K562 (cell line): ENCODE measurements around the gene ANP32B. TPM values are rescaled to one million over a fixed set of nuclear protein-coding genes. Genes with fewer than 3 reads are reported as not detected.

Experiments used
- BRF2 ChIP-seq: IDR thresholded peaks from 3 replicates; pipeline ENCODE4 v1.6.1; 2011; ENCODE audit warnings: borderline replicate concordance, mild to moderate bottlenecking; ENCODE audit not compliant: insufficient read length, insufficient read depth
- CGGBP1 ChIP-seq: fragments of 250-450 bp; sonication (Bioruptor Pico); IDR thresholded peaks from 2 replicates; pipeline ENCODE4 v1.9.0; 2021; ENCODE audit warnings: mild to moderate bottlenecking
- DDX20 ChIP-seq: fragments of 450-650 bp; IDR thresholded peaks from 2 replicates; pipeline ENCODE4 v1.6.1; 2016; ENCODE audit warnings: missing genetic modification characterization, low read depth, mild to moderate bottlenecking, missing compliant biosample characterization, moderate library complexity
- DNMT1 ChIP-seq: fragments of 450-650 bp; IDR thresholded peaks from 2 replicates; pipeline ENCODE4 v1.6.1; 2016; ENCODE audit warnings: antibody characterized with exemption, mild to moderate bottlenecking
- MBD1 ChIP-seq: fragments of 250-450 bp; sonication (Bioruptor Pico); IDR thresholded peaks from 2 replicates; pipeline ENCODE4 v1.8.0; 2022; ENCODE audit warnings: inconsistent platforms
- PCBP1 ChIP-seq: fragments of 200-400 bp; formaldehyde crosslinking; IDR thresholded peaks from 2 replicates; pipeline ENCODE4 v1.6.1; 2018; ENCODE audit warnings: mild to moderate bottlenecking, low read depth, low read length; ENCODE audit not compliant: poor library complexity, severe bottlenecking
- PREB ChIP-seq: sonication (generic); formaldehyde crosslinking; IDR thresholded peaks from 2 replicates; pipeline ENCODE4 v1.8.1; 2023; ENCODE audit warnings: mild to moderate bottlenecking, missing genetic modification reagents
- SLC30A9 ChIP-seq: fragments of 250-450 bp; sonication (Bioruptor Pico); IDR thresholded peaks from 2 replicates; pipeline ENCODE4 v1.8.0; 2022; ENCODE audit warnings: mild to moderate bottlenecking, moderate library complexity
- SMARCB1 ChIP-seq: IDR thresholded peaks from 2 replicates; pipeline ENCODE4 v1.6.1; 2011; ENCODE audit warnings: improper control_type of control experiment, low read depth; ENCODE audit not compliant: insufficient read length
- TAF1 ChIP-seq: IDR thresholded peaks from 2 replicates; pipeline ENCODE4 v1.6.1; 2011; ENCODE audit warnings: mild to moderate bottlenecking, low read length, moderate library complexity; ENCODE audit not compliant: insufficient read depth, control insufficient read depth, severe bottlenecking; ENCODE audit errors: extremely low read depth
- TCF7 ChIP-seq: sonication (generic); IDR thresholded peaks from 2 replicates; pipeline ENCODE4 v1.6.1; 2016; ENCODE audit warnings: antibody characterized with exemption, borderline replicate concordance
- TEAD1 ChIP-seq, 2 experiments: fragments of 450-650 bp in 1 of 2; sonication (generic) in 1 of 2; formaldehyde crosslinking; IDR thresholded peaks; 2 replicates each; pipeline versions ENCODE4 v1.4.0 to v1.8.0; 2020 to 2022; ENCODE audit warnings: mild to moderate bottlenecking in 2 of 2, missing genetic modification reagents in 1 of 2
- THAP12 ChIP-seq: fragments of 250-450 bp; sonication (Bioruptor Pico); IDR thresholded peaks from 2 replicates; pipeline ENCODE4 v1.9.0; 2021; ENCODE audit warnings: mild to moderate bottlenecking, inconsistent platforms
- polyA plus RNA-seq, 8 experiments: library from polyadenylated mRNA; depleted of rRNA in 4 of 8; stranded (reverse) in 5 of 8; unstranded in 3 of 8; fragments of >200 nt; fragmentation: Nextera tagmentation in 2 of 8; fragmentation: Illumina TruSeq in 1 of 8; extraction: Ambion mirVana in 2 of 8; extraction: Trizol in 1 of 8; gene quantifications; 2 replicates each; pipeline versions ENCODE4 v1.2.1 to v1.2.3, GENCODE V29; 2011 to 2014; ENCODE audit warnings: inconsistent platforms in 1 of 8, missing spikeins in 1 of 8
- total RNA-seq, 7 experiments: library from RNA; depleted of rRNA in 6 of 7; stranded (reverse); fragments of >200 nt in 6 of 7; fragmentation: Illumina TruSeq in 2 of 7; extraction: Trizol in 2 of 7; gene quantifications; 2 replicates each; pipeline versions ENCODE4 v1.2.1 to v1.2.3, GENCODE V29; 2011 to 2021; ENCODE audit warnings: low replicate concordance in 1 of 7
- TF ChIP-seq, protein P1 (sequence below): sonication (generic); formaldehyde crosslinking; IDR thresholded peaks from 2 replicates; pipeline ENCODE4 v1.8.0; 2022; ENCODE audit warnings: missing genetic modification reagents, mild to moderate bottlenecking, borderline replicate concordance
- TF ChIP-seq, protein P2 (sequence below): fragments of 250-450 bp; sonication (Bioruptor Pico); IDR thresholded peaks from 2 replicates; pipeline ENCODE4 v1.4.0; 2020; ENCODE audit warnings: mild to moderate bottlenecking, moderate library complexity, borderline replicate concordance

ANP32B gene
- total and polyA plus RNA-seq, 9 of the 15 experiments (the other 6 are each of a cell fraction or from before 2014, with no cell fraction given): 68.9 to 815 (median 141) TPM

- TF ChIP-seq THAP12 (no peak), TEAD1 (CRISPR knock-in tag; IDR thresholded peaks at IDR 0.05) (peak in 1 of 2 experiments; percentile 92; a peak in 2 of 4 replicates), TCF7 (no peak), DNMT1 (no peak), SMARCB1 (no peak), BRF2 (no peak), SLC30A9 (CRISPR knock-in tag) (no peak), PREB (CRISPR knock-in tag) (no peak), DDX20 (peak; percentile 95), PCBP1 (no peak), MBD1 (0 out of 2 replicates have a peak, but pooled peaks have one; percentile 26), TAF1 (no peak), CGGBP1 (CRISPR knock-in tag) (no peak)
- TF ChIP-seq, protein P1, sequence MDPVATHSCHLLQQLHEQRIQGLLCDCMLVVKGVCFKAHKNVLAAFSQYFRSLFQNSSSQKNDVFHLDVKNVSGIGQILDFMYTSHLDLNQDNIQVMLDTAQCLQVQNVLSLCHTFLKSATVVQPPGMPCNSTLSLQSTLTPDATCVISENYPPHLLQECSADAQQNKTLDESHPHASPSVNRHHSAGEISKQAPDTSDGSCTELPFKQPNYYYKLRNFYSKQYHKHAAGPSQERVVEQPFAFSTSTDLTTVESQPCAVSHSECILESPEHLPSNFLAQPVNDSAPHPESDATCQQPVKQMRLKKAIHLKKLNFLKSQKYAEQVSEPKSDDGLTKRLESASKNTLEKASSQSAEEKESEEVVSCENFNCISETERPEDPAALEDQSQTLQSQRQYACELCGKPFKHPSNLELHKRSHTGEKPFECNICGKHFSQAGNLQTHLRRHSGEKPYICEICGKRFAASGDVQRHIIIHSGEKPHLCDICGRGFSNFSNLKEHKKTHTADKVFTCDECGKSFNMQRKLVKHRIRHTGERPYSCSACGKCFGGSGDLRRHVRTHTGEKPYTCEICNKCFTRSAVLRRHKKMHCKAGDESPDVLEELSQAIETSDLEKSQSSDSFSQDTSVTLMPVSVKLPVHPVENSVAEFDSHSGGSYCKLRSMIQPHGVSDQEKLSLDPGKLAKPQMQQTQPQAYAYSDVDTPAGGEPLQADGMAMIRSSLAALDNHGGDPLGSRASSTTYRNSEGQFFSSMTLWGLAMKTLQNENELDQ (CRISPR knock-in tag): no peak
- TF ChIP-seq, protein P2, sequence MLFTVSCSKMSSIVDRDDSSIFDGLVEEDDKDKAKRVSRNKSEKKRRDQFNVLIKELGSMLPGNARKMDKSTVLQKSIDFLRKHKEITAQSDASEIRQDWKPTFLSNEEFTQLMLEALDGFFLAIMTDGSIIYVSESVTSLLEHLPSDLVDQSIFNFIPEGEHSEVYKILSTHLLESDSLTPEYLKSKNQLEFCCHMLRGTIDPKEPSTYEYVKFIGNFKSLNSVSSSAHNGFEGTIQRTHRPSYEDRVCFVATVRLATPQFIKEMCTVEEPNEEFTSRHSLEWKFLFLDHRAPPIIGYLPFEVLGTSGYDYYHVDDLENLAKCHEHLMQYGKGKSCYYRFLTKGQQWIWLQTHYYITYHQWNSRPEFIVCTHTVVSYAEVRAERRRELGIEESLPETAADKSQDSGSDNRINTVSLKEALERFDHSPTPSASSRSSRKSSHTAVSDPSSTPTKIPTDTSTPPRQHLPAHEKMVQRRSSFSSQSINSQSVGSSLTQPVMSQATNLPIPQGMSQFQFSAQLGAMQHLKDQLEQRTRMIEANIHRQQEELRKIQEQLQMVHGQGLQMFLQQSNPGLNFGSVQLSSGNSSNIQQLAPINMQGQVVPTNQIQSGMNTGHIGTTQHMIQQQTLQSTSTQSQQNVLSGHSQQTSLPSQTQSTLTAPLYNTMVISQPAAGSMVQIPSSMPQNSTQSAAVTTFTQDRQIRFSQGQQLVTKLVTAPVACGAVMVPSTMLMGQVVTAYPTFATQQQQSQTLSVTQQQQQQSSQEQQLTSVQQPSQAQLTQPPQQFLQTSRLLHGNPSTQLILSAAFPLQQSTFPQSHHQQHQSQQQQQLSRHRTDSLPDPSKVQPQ (CRISPR knock-in tag): peak; percentile 30; the same call in 1 of the 2 replicates
Measured at GRCh38 chr9:98050351-98050750, 67.2 kb downstream of the ANP32B start (continued).
